Omental fat pad (tissue), 4 donors: Measurements from ENCODE around the gene CEP350. TPM values are rescaled to one million over a fixed set of nuclear protein-coding genes. Genes with fewer than 3 reads are reported as not detected.

Source experiments
- ATAC-seq: fragments of 150-250 bp; one replicate; pipeline ENCODE4 v1.9.1; 2016; ENCODE audit warnings: mild to moderate bottlenecking, moderate library complexity; ENCODE audit not compliant: low FRiP score
- DNase-seq: peaks from one replicate; pipeline ENCODE4 v3.0.0-alpha.2; 2019; ENCODE audit warnings: low spot score
- total RNA-seq, 4 donors: library from RNA; depleted of rRNA; stranded (reverse); fragments of >200 nt; gene quantifications; one replicate each; pipeline ENCODE4 v1.1.0, GENCODE V29; 2016
- TF ChIP-seq, protein P1 (sequence below), 3 donors: fragments of 450-650 bp; IDR thresholded peaks; one replicate each; pipeline ENCODE4 v1.5.1; 2016 to 2017; ENCODE audit warnings: antibody characterized with exemption in 3 of 3, mild to moderate bottlenecking in 3 of 3, moderate library complexity in 2 of 3

Gene CEP350
- total RNA-seq, 4 donors from 2014 or later: 56.6 to 101 (median 62.4) TPM

DNA sequence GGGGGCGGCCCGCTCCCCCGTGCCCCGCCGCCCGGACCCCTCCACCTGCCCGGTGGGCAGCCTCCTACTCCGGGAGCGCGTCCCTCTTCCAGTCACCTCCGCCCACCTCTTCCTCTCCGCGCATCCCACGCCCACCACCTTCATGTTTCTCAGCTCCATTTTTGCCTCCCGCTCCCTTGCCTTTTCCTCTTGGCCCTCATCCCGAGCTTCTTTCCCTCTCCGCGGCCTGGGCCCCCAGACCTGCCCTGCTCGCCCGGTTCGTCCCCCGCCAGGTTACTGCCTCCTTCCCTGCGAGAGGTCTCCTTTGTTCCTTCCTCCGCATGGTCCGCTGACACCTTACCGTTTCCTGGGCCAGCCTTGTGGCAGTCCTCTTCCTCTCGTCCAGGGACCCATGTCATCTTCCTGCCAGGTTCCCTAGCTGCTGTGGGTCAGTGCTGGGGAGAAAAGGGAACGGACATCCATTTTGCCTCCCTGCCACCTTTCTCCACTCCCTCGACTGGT, 200.6 kb downstream of the CEP350 start:
- ATAC-seq: peak; percentile 22
- TF ChIP-seq, protein P1, sequence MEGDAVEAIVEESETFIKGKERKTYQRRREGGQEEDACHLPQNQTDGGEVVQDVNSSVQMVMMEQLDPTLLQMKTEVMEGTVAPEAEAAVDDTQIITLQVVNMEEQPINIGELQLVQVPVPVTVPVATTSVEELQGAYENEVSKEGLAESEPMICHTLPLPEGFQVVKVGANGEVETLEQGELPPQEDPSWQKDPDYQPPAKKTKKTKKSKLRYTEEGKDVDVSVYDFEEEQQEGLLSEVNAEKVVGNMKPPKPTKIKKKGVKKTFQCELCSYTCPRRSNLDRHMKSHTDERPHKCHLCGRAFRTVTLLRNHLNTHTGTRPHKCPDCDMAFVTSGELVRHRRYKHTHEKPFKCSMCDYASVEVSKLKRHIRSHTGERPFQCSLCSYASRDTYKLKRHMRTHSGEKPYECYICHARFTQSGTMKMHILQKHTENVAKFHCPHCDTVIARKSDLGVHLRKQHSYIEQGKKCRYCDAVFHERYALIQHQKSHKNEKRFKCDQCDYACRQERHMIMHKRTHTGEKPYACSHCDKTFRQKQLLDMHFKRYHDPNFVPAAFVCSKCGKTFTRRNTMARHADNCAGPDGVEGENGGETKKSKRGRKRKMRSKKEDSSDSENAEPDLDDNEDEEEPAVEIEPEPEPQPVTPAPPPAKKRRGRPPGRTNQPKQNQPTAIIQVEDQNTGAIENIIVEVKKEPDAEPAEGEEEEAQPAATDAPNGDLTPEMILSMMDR (IDR thresholded peaks at IDR 0.05): no peak
- DNase-seq: no peak

DNA sequence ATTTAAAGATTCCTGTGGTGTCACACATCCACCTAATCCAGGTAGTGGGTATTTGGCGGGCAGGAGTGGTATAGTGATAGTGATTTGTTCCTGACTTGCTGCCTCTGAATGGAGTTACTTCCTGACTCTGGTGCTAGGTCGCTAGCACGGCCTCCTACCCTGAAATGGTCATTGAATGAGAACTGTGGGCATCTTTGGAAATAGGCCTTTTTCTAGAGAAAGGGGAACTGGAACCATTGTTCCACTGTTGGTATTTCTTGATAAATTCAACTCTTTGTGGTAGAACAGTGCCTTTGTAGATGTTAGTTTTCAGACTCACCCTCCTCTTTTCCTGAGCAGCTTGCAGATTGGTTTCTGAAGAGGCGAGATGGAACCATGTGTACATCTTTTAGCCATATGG, 201.6 kb downstream of the CEP350 start:
- DNase-seq: no peak
- no peak for ATAC-seq
- TF ChIP-seq, protein P1 (IDR thresholded peaks at IDR 0.05): no peak

DNA sequence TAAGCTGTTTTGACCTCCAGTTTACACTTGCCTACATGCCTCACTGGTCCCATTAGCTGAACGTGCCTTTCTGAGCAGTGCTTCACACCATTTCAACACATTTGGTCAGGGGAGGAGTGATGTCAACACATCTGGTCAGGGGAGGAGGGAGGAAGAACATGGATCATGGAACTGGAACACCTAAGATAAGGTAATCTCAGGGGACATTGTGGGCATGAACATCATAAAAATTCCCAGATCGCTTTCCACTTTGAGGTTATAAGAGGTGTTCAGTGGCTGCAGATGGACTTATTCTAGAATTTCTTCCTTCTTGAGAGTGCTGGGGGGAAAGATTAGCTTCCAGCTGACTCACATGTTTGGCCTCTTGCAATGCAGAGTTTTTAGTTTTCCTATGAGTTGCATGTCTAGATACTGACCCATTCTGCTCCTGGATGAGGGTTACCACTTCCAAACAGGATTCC, 202.1 kb downstream of the CEP350 start:
- ATAC-seq (no peak), DNase-seq (no peak)
- TF ChIP-seq, protein P1 (IDR thresholded peaks at IDR 0.05): no peak

DNA sequence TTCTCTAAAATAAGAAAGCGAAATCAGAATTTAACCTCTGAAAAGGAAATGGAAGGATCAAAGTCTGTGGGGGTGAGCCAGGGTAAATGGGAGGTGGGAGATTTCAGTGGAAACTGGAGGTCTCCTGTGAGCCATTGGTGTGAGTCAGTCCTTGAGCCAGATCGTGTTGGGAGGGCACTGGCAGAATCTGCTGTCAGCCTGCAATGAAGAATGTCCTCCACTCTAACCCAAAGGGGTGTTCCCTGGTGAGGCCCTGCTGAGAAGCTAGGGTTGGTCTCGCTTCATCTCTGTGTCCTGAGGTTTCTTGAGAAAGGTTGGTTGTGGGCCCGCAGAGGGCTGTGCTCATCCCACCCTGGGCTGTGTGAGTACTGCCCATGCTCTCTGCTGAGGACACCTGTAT, 202.5 kb downstream of the CEP350 start:
- ATAC-seq (no peak), DNase-seq (no peak)
- TF ChIP-seq, protein P1 (IDR thresholded peaks at IDR 0.05): no peak

DNA sequence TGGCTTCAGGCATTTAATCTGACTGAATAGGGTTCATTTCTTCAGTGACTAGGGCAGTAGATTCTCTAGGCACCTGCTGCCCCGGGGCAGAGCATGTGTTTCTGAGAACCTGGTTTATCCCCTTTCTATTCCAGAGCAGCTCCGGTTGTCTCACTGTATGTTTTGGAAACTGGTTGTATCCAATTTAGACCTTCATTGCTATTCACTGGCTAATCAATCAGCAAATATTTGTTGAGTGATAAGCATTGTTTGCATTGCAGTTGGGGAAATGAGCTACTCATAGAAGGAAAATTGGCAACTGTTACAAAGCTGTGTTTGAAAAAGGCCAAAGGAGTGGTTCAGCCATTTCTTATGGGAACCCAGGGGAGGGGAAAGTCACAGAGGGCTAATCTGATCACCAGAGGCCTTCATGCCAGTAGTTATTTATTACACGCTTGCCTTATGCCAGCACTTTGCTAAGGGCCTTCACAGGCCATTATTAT, 203.0 kb downstream of the CEP350 start:
- ATAC-seq (no peak), DNase-seq (no peak)
- TF ChIP-seq, protein P1 (IDR thresholded peaks at IDR 0.05): no peak

DNA sequence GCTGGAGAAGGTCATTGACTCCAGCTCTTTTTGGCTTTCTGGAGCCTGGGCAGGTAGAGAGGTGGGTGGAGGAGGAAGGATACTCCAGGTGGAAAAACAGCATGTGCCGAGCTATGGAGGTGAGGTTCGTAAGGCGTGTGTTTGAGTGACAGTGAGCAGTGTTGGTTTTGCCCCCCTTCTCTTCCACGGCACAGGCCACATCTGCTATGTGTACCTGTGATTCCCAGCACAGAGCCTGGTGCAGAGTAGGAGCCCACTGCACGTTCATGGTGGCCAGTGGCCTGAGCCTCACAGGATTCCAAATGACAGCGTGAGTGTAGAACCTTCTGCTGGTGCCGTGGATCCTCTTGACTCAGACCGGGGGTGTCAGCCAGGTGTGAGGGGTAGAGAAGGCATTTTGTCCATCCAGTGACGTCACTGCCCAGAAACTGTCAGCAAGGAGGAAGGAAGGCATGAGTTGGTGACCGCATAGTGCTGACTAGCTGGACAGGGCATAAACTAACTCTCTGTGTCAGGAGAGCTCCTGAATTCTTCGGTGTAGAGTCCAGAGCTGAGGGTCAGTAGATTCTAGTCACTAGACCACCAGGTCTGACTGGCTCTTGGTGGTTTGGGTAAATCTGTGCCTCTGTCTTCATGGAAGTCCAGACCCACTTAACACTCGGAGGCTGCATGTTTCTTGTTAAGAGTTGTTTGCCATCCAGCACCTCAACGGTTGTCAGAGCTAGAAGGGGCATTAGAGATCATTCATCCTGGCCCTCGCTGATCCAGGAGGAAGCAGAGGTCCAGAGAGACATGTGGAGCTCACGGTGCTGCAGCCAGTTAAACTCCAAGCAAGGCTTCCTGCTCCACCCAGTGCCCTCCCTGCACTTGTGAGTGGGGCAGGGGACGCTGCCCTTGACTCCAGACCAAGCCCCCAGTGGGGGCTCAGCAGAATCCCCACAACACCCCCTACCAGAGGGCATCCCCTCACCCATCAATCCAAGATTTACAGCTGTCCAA, 203.8 kb downstream of the CEP350 start:
- ATAC-seq (no peak), DNase-seq (no peak)
- TF ChIP-seq, protein P1 (IDR thresholded peaks at IDR 0.05): no peak
